Suppressor macrophage treated with lipopolysaccharide for 4 hours (primary cell): ENCODE measurements around the gene HERC3.

Experiments used
- DNase-seq: peaks from one replicate; pipeline ENCODE4 v3.0.0-alpha.2; 2020

HERC3 gene

GRCh38 chr4:88661739-88662138 lies 69.5 kb downstream of the HERC3 start:
- DNase-seq, result no peak

DNA sequence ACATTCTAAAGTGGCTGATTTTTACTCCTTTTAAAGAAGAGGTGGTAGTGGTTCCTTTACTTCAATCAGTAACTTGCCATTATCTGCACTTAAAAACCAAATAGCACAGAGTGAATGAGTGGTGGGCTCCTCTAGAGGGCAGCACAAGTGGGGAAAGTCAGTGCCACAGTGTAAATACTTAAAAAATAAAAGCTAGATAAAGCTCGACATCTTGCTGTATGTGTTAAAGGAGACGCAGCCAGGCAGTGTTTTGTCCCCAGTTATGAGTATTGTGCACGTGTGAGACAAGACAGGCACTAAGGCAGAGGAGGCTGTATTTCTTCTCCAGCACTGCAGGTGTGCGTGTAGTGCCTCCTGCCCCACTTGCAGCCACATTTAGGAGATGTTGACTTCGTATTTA lies 80.7 kb downstream of the HERC3 start:
- DNase-seq, result peak; percentile 23

DNA sequence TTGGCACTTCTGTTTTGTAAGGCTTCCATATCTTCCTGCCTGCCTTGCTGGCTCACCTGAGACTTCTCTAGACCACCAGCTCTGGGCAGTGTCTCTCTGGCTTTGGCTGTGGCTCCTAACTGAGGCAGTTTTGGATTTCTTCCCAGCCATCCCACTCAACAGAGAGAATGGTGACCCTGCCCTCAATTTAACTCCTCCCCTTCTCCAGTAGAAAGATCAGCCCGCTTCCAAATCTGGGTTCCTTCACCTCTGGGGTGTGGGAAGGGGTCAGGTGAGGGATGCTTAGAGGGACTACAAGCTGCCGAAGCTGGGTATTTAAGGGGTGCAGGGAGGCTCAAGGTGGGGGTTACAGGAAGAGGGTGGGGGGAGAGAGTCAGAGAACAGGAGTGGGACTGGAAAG lies 81.6 kb downstream of the HERC3 start:
- no peak for DNase-seq

- DNase-seq, result no peak
Measured at GRCh38 chr4:88674565-88674964, 82.3 kb downstream of the HERC3 start.

DNA sequence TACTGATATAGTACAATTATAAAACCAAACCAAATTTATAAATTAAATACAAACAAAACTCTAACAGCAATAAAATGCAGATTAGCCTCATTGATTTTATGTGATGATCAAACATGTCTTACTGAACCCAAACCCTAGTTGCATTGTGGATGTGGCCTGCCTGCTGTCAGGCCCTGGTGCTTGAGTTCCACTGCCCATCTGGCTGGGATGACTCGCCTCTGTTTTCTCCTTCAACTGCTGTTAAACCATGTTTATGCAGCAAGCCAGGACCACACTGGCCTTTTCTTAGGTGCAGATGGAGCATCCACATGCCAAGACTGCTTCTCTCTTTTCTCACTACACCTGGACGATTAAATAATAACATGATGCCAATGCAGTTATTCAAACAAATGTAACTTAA lies 82.7 kb downstream of the HERC3 start:
- no peak for DNase-seq

DNA sequence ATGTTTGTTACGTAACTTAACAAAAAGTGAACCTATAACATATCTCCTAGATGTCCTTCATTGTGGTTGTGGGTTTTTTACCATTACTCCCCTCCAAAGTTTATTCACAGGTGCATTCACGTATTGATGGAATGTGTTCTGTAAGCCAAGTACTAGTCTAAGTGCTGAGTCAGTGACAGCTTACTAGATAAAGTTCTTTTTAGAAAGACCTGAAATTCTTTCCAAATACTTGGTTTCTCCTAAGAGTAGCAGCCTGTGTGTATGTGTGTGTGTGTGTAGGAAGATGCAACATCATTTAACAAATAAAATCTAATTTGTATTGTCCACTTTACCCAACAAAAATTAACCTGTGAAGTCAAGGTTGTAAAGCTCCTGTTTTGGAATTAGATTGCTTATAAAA lies 83.3 kb downstream of the HERC3 start:
- no peak for DNase-seq

- DNase-seq, result no peak
Measured at GRCh38 chr4:88681209-88681608, 88.9 kb downstream of the HERC3 start.

DNA sequence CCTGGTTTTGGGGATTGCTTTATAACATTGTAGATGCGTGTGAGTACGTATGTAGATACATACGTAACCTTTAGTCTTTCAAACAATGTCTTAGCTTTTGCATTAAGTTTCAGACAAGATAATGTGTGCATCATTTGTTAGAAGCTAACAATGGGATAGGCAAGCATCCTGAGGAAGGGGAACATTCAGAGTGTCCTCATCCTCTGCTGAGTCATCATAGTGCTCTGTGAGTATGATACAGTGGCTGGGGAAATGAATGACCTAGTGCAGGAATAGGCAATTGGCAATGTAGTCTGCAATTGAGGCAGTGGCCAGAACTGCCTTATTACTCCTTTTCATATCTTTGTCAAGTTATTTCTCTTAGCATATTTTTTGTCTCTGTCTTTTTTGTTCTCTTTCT lies 98.1 kb downstream of the HERC3 start:
- peak; percentile 25 for DNase-seq

DNA sequence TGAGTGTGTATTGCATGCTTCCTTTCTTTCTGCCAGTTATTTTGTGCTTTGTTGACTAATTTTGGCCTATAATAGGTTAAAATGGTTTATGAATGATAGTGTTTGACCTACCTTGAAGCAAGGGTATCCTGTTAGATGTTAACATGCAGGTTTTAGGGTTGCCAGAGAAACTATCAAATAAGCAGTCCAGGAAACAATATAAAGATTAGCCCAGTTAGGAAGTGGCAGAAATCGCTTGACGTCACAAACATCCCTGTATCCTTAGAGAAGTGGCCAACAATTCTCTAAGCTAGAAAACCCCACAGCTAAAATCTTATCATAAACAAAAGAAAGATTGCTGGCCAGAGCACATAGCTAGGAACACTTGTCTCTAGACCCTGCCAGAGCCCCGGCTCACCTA lies 101.5 kb downstream of the HERC3 start:
- no peak for DNase-seq

DNA sequence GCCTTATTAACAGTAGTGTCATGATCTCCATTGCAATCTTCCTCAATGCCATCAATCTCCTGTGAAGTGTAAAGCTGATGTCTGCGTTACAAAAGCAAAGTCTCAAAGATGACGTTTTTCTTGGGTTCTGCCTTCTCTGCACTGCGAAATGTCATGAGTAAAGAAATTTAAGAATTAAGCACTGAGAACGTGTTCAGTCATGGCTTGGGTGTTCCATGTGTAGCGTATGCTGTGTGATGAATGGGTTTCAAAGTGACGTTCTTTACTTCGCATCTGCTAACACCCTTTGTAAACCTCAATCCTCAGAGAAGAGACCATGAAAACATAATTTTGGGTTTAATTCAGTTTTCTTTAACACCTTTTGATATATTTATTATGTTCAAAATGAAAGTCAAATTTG lies 104.3 kb downstream of the HERC3 start:
- no peak for DNase-seq

DNA sequence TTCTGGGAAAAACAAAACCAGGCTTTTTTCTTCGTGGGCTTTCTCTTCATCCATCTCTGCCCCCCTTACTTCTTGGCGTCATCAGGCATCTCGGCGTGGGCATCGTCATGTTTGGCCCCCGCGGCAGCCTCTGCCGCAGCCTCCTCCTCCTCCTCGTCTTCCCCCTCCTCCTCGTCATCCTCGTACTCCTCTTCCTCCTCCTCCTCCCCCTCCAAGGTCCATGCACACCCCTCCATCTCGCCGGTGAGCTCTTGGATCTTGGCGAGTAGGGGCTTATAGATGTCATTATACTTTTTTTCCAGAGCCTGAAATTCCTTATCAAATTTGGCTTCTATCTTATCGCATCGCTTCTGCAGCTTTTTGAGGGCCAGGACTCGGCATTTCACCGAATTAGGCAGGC lies 104.9 kb downstream of the HERC3 start:
- DNase-seq, result no peak

DNA sequence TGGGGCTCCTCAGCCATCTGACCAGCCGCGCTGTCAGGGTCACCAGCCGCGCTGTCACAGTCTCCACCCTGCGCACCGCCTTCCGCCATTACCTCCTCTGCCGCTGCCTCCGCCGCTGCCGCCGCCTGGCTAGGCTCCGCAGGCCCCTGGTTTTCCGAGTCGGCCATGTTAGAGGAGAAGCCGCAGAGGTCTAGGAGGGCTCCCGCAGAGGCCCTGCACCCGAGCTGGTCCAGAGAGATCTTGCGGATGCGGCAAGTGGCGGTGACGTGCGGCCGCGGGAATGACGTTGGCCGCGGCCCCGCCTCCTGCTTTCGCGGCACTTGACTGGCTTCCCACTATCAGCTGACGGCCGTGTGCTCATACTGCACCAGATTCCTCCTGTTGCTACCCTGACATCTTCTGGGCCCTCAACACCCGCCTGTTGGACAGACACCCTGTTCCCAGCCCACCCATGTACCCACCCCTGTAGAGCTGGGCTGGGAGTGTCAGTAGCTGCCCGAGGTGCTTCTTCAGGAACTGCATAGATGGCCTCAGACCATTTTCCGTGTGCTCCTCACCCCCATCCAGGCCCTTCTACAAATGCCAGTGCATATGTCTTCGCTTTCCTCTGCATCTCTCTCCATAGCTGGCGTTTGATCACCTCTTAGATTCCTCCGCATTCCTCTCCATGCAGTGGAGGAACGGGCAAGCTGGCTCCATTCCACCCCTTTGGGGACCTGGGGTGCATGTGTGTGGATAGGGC lies 105.5 kb downstream of the HERC3 start, which contains the start of gene NAP1L5:
Gene NAP1L5, minus strand, starts transcription at position 242 of the 742 bp plus-strand sequence. Its CDS starts 75 bp downstream, at position 167.
- peak; percentile 62 for DNase-seq

DNA sequence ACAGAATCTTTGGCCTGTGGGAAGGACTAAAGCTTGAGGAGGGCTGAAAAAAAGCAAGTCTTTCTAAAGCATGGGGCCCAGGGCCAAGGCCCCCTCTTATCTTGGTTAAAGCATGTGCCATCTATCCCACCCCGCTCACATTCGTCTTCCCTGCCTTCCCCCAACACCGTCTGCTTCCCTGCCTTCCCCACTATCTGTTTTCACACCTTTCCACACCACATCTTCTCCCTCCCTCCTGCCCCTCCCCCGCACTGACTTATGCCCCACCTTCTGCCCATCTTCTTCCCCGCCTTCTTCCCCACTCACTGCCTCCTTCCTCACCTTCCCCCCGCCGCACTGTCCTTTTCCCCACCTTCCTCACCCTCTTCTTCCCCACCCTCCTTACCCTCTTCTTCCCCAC lies 106.2 kb downstream of the HERC3 start:
- DNase-seq, result no peak

DNA sequence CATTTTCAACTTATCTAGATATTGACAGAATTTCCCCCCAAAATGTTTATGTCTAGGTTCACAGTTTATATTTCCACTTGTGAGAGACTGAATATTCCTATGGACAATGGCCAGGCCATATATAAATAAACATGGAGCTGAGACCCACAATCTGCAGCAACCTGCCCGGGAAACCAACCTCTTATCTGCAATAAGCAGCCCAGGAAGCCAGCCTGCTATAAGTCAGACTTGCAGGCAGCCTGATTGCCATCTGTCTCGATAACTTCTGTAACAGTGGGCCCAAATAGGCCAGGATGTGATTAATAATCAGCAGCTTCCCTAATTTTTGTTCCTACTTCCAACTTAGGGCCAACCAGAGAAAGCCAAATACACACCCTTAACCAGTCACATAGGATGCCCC lies 110.5 kb downstream of the HERC3 start:
- no peak for DNase-seq

DNA sequence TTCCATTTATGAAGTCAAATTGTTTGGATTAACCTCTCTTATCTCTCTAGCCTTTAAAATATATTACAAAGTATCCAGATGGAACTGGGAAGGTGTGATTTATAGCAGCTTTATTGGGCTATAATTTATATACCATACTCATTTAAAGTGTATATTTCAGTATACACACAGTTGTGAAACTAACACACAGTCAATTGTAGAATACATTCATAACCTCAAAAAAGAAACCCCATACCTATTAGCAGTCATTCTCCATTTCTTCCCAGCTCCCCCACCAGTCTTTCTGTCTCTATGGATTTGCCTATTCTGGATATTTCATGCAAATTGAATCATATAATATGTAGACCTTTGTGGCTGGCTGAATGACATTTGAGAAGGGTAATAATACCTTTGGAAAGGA lies 112.9 kb downstream of the HERC3 start:
- no peak for DNase-seq

GRCh38 chr4:88705805-88706492 lies 113.7 kb downstream of the HERC3 start:
- peak; percentile 8 for DNase-seq

DNA sequence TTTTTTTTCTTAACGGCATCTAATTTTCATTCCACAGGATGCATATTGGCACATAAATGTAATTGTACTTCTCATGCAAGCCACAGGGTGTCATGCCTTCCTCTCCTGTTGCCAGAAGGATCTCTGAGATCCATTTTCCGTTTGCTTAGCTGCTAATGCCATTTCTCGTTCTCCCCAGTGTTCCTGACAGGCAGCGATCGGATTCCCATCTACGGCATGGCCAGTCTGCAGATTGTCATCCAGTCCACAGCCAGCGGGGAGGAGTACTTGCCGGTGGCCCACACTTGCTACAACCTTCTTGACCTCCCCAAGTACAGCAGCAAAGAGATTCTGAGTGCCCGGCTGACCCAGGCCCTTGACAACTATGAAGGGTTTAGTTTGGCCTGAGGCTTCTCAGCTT lies 114.3 kb downstream of the HERC3 start:
- no peak for DNase-seq

GRCh38 chr4:88709989-88710388 lies 117.7 kb downstream of the HERC3 start:
- no peak for DNase-seq

DNA sequence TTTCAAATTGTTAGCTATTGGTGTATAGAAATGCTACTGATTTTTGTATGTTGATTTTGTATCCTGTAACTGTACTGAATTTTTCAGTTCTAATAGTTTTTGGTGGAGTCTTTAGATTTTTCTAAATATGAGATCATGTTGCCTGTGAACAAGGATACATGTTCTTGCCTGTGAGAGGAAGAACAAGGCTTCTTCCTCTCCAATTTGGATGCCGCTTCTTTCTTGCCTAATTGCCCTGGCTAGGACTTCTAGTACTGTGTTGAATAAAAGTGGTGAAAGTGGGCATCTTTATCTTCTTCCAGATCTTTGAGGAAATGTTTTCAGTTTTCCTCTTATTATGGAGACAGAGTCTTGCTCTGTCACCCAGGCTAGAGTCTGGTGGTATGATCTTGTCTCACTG lies 121.5 kb downstream of the HERC3 start:
- DNase-seq, result no peak

- no peak for DNase-seq
Measured at GRCh38 chr4:88718098-88718497, 125.8 kb downstream of the HERC3 start.

DNA sequence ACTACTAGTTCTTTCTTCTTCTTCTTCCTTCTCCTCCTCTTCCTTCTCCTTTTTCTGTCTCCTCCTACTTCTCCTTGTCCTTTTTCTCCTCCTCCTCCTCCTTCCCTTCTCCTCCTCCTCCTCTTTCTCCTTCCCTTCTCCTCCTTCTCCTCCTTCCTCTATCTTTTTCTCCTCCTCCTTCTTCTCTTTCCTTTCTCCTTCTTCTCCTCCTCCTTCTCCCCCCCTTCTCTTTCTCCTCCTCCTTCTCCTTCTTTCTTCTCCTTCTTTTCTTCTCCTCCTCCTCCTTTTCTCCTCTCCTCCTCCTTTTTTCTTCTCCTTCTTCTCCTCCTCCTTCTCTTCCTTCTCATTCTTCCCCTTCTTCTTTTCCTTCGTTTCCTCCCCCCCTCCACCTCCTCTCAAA lies 127.1 kb downstream of the HERC3 start:
- DNase-seq, result no peak

DNA sequence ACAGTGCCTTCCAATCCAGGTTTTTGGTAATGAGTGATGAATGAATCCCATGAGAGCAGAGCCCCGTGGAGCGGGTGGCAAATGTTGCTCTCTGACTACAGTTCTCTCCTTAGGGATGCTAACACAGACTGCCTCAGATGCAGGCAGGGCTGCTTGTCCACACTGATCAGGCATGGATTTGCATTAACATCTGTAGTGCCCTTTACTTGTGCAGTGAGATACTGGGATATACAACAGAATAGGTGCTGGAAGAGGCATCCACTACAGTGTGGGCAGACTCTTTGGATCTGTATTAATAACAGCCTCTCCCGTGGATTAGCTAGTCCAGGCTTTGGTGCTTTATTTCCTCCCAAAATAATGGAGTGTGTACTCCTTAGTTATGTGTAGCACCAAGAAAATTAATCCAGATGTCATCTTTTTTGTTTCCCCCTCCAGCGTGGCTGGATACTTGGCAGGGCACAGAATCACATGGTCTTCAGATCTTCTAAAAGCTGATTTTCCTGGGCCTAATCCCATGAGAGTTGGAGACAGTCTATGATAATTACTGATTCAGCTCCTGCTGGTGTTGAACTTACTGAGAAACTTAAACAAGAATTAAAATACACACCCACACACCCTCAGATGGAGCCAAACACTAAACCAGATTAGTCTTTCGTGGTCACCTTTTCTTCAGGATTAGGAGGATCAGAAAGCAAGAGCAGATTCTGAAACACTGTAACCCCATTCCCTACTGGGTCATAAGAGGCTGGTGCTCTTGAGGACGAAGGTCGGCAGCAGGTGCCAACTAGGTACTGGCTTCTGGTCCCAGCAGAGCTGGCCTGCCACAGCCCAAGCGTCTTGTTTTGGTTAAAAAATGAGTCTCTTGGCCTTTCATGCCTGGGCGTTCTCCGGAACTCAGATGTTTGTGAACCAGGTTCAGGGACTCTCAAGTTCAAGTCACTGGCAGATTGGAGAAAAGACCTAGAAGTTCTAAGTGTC lies 128.5 kb downstream of the HERC3 start:
- no peak for DNase-seq

- DNase-seq, result no peak
Measured at GRCh38 chr4:88722276-88722780, 130.0 kb downstream of the HERC3 start.
